Central memory CD4-positive, alpha-beta T cell (primary cell): ENCODE measurements around the gene TMEM220.
A peak's percentile ranks its signal among the peaks of the same experiment; 100 is the strongest.
"Not testable (repeated sequence)": the region's sequence is repeated elsewhere in the genome, so short reads cannot be mapped to it uniquely, and the experiment has no call there.

Experiments
- DNase-seq: peaks from one replicate; pipeline ENCODE4 v3.0.0; 2022

The TMEM220 gene

GRCh38 chr17:10754861-10755591 lies 25.2 kb upstream of the TMEM220 start:
- no peak for DNase-seq

GRCh38 chr17:10754109-10754508 lies 24.3 kb upstream of the TMEM220 start:
- no peak for DNase-seq

DNA sequence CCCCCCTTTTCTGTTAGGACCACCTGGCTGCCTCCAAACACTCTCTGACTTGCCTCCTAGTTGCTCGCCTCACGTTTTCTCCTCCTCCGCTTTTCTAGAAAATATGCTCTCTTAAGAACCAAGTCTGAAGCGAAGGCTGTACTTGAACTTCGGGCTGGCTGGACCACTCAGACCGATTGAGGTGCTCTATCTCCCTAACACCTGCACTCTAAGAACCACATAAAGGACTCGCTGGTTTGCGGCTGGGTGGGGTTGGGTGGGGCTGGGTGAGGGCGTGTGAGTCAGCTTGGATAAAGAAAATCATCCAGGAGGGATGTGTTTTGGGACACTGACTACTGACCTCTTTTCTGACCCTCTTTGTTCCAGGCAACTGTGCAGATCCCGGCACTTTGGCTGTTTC lies 22.9 kb upstream of the TMEM220 start:
- DNase-seq, result no peak

DNA sequence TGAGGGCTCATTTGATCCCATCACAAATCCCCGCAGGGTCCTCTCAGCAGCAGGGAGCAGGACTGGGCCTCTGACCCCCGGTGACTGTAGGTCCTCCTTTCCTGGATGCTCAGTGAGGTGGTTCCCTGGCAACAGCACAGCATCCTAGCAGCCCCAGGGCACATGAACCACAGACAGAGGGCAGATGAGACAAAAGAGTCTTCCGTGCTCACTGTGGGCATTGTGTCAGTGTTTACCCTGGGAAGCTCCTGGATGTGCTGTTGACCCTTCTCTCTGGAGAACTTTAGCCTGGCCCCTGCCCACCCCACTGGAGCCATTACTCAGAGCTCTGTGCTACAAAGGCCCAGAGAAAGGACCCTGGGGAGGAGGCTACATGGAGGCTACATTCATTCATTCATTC lies 21.7 kb upstream of the TMEM220 start:
- DNase-seq, result no peak

- no peak for DNase-seq
Observed at GRCh38 chr17:10750210-10750609, 20.4 kb upstream of the TMEM220 start.

- DNase-seq, result no peak
Observed at GRCh38 chr17:10748531-10749181, 18.8 kb upstream of the TMEM220 start.

DNA sequence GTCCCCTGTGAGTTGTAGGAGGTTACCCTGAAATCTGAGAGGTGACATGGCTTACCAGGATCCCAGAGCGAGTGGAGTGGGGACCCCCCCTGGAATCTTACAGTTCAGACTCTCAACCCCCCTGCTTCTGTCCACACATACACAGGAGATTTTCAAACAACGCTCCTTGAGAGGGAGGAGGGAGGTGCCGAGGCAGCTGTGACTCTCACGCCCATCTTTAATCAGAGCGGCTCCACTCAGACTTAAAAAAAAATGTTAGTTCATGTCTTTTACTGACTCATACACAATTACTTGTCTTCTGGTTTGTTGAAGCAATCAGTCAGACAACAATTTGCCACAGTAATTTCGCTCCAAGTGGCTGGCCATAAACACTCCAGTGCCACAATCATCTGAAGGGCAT lies 15.4 kb upstream of the TMEM220 start:
- DNase-seq, result no peak

- peak; percentile 37 for DNase-seq
Observed at GRCh38 chr17:10744501-10745000, 14.7 kb upstream of the TMEM220 start.

DNA sequence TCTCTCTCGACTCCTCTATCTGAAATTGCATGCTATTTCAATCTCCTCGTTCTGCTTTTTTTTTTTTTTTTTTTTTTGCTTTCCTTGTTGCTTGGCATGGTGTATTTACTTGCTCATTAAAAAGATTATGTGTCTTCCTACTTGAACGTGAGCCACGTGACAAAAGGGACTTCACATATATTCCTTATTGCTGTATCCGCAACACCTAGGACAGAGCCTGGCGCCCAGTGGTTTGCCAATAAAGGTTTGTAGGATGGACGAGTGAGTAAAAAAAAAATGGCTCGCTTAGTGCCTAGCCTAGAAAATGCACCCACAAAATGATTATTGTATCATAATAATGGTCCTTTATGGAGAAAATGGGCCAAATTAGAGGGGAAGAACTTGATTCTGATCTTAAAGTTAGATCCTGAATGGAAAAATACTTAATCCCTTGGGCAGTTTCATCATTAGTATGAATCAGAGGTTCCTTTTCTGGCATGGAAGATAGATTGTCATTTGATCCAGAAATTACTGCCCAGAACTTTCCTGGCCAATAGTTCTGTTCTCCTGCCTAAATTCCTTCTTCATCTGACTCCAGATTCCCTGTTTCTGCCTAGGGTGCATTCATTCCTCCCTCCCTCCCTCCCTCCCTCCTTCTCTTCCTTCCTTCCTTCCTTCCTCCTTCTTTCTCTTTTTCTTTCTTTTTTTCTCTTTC lies 13.6 kb upstream of the TMEM220 start:
- DNase-seq, result no peak

GRCh38 chr17:10742431-10742830 lies 12.6 kb upstream of the TMEM220 start:
- no peak for DNase-seq

DNA sequence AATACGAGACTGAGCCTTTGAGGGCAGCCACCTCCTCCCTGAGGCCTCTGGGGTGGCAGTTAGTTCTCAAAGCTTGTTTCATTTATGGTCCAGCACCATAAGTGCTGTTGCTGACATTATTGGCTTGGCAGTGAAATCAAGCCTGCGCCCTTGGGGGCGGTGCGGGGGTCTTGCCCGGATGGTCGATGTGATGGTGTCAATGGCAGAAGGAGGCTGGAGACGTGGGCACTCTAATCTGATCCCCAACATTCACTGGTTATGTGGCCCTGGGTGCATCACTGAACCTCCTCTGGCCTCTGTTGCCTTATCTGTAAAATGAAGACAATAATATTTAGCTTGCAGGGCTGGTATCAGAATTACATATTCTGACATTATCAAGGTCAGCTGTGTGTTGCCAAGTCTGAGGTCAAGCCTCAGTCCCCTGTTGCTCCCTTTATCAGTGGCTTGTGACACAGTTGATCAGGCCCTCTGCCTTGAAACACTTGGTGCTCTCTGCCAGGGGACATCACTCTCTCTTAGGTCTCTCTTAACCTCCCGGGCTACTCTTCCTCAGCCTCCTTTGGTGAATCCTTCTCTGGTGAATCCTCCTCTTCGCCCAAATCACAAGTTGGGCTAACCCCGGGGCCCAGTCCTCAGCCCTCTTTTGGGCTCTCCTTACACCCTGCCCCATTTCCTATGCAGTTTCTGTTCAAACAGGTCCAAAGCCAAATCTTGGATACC lies 11.8 kb upstream of the TMEM220 start:
- no peak for DNase-seq

DNA sequence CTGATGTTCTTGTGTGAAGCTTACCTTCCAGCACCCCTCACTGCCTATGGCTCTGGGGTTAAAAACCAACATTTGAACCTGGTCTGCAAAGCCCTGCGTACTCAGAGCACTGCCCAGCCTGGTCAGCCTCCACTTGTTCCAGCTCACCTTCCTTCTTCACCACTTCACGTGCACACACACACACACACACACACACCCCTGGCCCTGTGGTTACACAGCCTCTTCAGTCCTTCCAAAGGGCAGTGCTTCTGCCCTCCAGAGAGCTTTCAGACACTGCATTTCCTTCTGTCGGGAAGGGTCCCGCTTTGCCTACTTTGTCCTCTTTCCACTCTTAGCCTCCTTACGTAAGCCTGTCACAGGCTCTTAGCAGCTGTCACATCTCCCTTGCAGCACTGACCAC lies 9.6 kb upstream of the TMEM220 start:
- no peak for DNase-seq

DNA sequence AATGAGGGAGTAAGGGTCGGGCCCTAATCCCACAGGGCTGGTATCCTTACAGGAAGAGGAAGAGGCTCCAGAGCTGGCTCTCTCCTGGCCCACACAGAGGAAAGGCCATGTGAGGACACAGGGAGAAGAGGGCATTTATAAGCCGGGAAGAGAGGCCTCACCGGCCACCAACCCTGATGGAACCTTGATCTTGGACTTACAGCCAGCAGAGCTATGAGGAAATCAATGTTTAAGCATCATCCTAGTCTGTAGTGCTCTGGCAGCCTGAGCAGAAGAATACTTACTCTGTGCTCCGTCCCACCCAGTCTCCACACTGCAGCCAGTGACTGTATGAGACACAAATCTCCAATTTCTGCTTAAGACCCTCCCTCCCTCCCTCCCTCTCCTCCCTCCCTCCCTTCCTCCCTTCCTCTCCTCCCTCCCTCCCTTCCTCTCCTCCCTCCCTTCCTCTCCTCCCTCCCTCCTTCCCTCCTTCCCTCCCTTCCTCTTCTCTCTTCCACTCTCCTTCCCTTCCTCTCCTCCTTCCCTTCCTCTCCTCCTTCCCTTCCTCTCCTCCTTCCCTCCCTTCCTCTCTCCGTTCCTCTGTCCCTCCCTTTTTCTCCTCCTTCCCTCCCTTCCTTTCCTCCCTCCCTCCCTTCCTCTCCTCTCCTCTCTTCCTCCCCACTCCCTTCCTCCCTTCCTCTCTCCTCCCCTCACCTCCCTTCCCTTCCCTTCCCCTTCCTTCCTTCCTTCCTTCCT lies 8.9 kb upstream of the TMEM220 start:
- DNase-seq, result no peak

- DNase-seq, result no peak
Observed at GRCh38 chr17:10737736-10738135, 7.9 kb upstream of the TMEM220 start.

DNA sequence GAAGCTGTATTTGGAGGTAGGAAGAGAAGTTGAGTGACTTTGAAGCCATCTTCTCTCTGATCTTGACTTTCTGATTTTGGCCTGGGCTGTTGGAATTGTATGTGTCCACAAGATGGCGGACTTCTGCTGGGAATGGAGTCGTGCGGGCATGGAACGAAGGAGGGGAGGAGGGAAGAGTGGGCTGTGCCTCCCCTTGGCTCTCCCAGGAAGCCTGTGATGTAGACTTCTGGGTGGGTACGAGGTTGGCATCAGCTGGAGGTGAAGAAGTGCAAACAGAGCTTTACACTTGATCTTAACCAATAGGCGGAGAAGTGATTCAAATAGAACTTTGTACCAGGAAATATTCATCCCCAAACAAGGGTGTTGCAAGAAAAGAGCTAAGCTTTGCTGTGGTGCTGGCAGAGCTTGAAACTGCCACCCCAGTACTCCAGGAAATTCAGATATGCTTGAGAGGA lies 7.4 kb upstream of the TMEM220 start:
- peak; percentile 16 for DNase-seq

GRCh38 chr17:10735821-10736220 lies 6.0 kb upstream of the TMEM220 start:
- DNase-seq, result no peak

DNA sequence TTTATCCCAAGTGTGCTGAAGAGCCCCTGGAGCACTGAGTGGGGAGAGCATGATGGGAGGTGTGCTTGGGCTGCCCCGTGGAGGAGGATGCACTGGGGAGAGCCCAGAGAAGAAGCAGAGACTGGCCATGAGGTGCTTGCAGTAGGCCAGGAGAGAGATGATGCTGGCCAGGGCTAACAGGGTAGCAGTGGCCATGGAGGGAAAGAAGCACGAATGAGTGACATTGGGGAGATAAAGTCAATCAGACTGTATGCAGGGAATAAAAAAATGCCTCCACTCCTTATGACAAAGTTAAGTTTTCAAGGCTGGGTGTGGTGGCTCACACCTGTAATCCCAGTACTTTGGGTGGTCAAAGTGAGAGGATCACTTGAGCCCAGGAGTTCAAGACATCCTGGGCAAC lies 5.4 kb upstream of the TMEM220 start:
- no peak for DNase-seq

GRCh38 chr17:10733666-10734065 lies 3.8 kb upstream of the TMEM220 start:
- no peak for DNase-seq

DNA sequence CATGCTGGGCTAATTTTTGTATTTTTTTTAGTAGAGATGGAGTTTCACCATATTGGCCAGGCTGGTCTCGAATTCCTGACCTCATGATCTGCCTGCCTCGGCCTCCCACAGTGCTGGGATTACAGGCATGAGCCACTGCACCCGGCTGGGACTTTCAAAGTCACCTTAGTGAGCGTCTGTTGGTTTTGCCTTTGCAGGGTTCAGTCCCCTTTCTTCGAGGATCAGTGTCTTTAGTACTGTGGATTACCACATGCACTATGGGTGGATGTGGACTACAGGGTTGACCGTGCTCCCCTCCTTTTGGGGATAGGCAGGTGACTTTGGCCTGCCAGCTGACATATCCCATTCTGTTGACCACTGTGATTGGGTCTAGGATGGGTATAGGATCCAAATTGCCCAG lies 2.3 kb upstream of the TMEM220 start:
- not testable (repeated sequence) for DNase-seq

DNA sequence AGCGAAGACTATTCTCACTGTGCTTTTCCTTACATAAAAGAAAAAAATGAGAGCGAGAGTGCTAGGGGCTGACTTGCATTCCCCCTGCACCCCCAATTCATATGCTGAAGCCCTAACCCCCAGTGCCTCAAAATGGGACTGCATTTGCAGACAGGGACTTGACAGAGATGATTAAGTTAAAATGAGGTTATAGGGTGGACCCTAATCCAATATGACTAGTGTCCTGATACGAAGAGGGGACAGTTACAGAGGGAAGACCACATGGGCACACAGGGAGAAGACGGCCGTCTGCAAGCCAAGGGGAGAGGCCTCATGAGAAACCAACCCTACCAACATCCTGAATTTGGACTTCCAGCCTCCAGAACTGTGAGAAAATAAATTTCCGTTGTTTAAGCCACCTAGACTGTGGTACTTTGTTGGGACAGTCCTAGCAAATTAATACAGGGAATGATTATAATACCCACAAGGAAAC lies 1.6 kb upstream of the TMEM220 start:
- no peak for DNase-seq

GRCh38 chr17:10730247-10730646 lies 424 bp upstream of the TMEM220 start:
- DNase-seq, result not testable (repeated sequence)

DNA sequence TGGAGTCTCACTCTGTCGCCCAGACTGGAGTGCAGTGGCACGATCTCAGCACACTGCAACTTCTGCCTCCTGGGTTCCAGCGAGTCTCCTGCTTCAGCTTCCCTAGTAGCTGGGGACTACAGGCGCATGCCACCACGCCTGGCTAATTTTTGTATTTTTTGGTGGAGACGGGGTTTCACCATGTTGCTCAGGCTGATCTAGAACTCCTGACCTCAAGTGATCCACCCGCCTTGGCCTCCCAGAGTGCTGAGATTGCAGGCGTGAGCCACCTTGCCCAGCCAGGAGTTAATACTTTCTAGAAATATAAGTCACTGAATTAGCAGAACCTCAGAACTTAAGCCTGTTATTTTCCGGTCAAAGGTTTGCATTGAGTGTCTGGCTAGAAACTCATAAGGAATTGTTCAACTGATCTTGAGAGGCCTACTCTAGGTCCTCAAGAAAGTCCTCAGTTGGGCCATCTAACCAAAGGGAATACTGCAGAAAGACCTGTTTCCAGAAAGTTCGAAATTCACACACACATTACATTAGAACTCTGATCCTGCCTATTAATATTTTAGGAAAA lies 1.4 kb downstream of the TMEM220 start:
- DNase-seq, result no peak
